Measurements from ENCODE around the gene PCNX2.

DNA sequence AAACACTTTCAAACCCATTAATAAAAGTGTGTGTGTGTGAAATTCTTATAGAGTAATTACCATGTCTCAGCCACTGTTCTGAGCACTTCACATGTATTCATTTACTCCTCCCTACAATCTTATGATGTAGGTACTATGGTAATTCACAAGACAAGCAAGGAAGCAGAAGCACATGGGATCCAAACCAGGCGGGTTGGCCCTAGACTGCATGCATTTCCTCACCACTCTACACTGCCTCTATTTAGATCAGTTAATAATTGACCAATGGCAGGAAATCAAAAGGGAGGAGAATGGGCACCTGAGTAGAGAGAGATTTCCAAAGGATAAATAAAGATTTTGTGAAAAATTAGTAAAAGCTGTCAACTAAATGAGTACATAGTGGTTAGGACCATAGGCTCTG is 47.7 kb upstream of the PCNX2 start:
- TF ChIP-seq POLR2A (IDR thresholded peaks at IDR 0.05; ENCODE audit: low read length): no peak
- TF ChIP-seq GATA1 (IDR thresholded peaks at IDR 0.05; ENCODE audit: low read depth, low read length): no peak
